SK-N-SH (cell line): ENCODE data around the gene EIPR1. TPM values are rescaled to one million over a fixed set of nuclear protein-coding genes. Genes with fewer than 3 reads are reported as not detected.

Experiments used
- CTCF ChIA-PET: fragments of 300-600, 350-600 bp; formaldehyde crosslinking; extraction: SDS; loops from one replicate; lab custom pipeline; 2021; lab: Yijun Ruan, JAX
- POLR2A ChIA-PET: fragments of 350-600 bp; sonication (Branson Sonifier 250); formaldehyde crosslinking; extraction: SDS; loops from one replicate; lab custom pipeline; 2020; ENCODE audit warnings: antibody characterized with exemption, inconsistent platforms; lab: Yijun Ruan, JAX
- DNase-seq: peaks from one replicate; pipeline ENCODE4 v3.0.0; 2012
- H2AFZ ChIP-seq: fragments of 200-600 bp; sonication (generic); 2 replicates; pipeline ENCODE4 v1.8.1; 2016; ENCODE audit warnings: antibody characterized with exemption, mild to moderate bottlenecking, low read depth
- H3F3A ChIP-seq: fragments of 200-600 bp; sonication (generic); replicated peaks from 2 replicates; pipeline ENCODE3; 2016; ENCODE audit warnings: antibody characterized with exemption, mild to moderate bottlenecking; ENCODE audit not compliant: insufficient read depth
- H3K27ac ChIP-seq, 2 experiments: fragments of 200-500 bp in 1 of 2; fragments of 200-600 bp in 1 of 2; sonication (Bioruptor generic) in 1 of 2; sonication (generic), shearing (Covaris generic) in 1 of 2; 2 replicates each; pipeline versions ENCODE4 v1.5.1 to v1.6.1; 2014 to 2016; ENCODE audit warnings: low read depth in 2 of 2, inconsistent platforms in 1 of 2, low read length in 1 of 2, mild to moderate bottlenecking in 1 of 2, mixed read lengths in 1 of 2
- H3K27me3 ChIP-seq: fragments of 200-600 bp; sonication (generic), shearing (Covaris generic); 2 replicates; pipeline ENCODE4 v1.6.1; 2016; ENCODE audit warnings: mixed run types; ENCODE audit not compliant: insufficient read depth
- H3K36me3 ChIP-seq, 2 experiments: fragments of 200-500 bp in 1 of 2; fragments of 200-600 bp in 1 of 2; sonication (Bioruptor generic) in 1 of 2; sonication (generic) in 1 of 2; replicated peaks in 1 of 2; 2 replicates each; pipeline versions ENCODE3 to v1.5.1; 2014 to 2016; ENCODE audit warnings: low read length in 1 of 2, mild to moderate bottlenecking in 1 of 2; ENCODE audit not compliant: insufficient read depth in 2 of 2, control insufficient read depth in 1 of 2
- H3K4me1 ChIP-seq, 2 experiments: fragments of 200-500 bp in 1 of 2; fragments of 200-600 bp in 1 of 2; sonication (Bioruptor generic) in 1 of 2; sonication (generic), shearing (Covaris generic) in 1 of 2; 2 replicates each; pipeline versions ENCODE4 v1.5.1 to v1.6.1; 2014 to 2016; ENCODE audit warnings: low read depth in 1 of 2, low read length in 1 of 2, mixed run types in 1 of 2; ENCODE audit not compliant: insufficient read depth in 2 of 2, control insufficient read depth in 1 of 2
- H3K4me2 ChIP-seq: fragments of 200-600 bp; sonication (generic), shearing (Covaris generic); 2 replicates; pipeline ENCODE4 v1.6.1; 2017; ENCODE audit warnings: mixed run types
- H3K4me3 ChIP-seq, 2 experiments: fragments of 200-500 bp in 1 of 2; fragments of 200-600 bp in 1 of 2; sonication (Bioruptor generic) in 1 of 2; sonication (generic), shearing (Covaris generic) in 1 of 2; 2 replicates each; pipeline versions ENCODE4 v1.5.1 to v1.8.1; 2014 to 2016; ENCODE audit warnings: low read depth in 2 of 2, inconsistent platforms in 1 of 2, low read length in 1 of 2, mild to moderate bottlenecking in 1 of 2, mixed read lengths in 1 of 2, moderate library complexity in 1 of 2
- H3K79me2 ChIP-seq: fragments of 200-600 bp; sonication (generic); 2 replicates; pipeline ENCODE4 v1.8.1; 2017; ENCODE audit warnings: mild to moderate bottlenecking; ENCODE audit not compliant: insufficient read depth
- H3K9ac ChIP-seq: fragments of 200-600 bp; sonication (generic); 2 replicates; pipeline ENCODE4 v1.6.1; 2017; ENCODE audit warnings: mixed run types
- H3K9me2 ChIP-seq: fragments of 200-600 bp; sonication (generic); 2 replicates; pipeline ENCODE4 v1.6.1; 2017; ENCODE audit warnings: mixed run types
- H3K9me3 ChIP-seq: fragments of 200-600 bp; sonication (generic); 2 replicates; pipeline ENCODE4 v1.6.1; 2017; ENCODE audit warnings: mixed run types, mild to moderate bottlenecking, moderate library complexity
- H4K20me1 ChIP-seq: fragments of 200-600 bp; sonication (generic); 2 replicates; pipeline ENCODE4 v1.6.1; 2017; ENCODE audit warnings: mild to moderate bottlenecking, mixed run types; ENCODE audit not compliant: insufficient read depth
- CTCF ChIP-seq: fragments of 200-600 bp; sonication (generic); IDR thresholded peaks from 2 replicates; pipeline ENCODE4 v1.6.1; 2017; ENCODE audit warnings: antibody characterized with exemption, mild to moderate bottlenecking, moderate library complexity
- EZH2phosphoT487 ChIP-seq: fragments of 200-600 bp; sonication (generic); IDR thresholded peaks from 2 replicates; pipeline ENCODE4 v1.6.1; 2017; ENCODE audit warnings: low read depth, mixed run types, mild to moderate bottlenecking, antibody characterized with exemption, moderate library complexity, borderline replicate concordance
- FOXJ3 ChIP-seq: sonication (generic); formaldehyde crosslinking; IDR thresholded peaks from 2 replicates; pipeline ENCODE4 v1.5.1; 2020; ENCODE audit warnings: mild to moderate bottlenecking, missing genetic modification reagents
- MXI1 ChIP-seq: IDR thresholded peaks from 2 replicates; pipeline ENCODE4 v1.6.1; 2012; ENCODE audit warnings: mild to moderate bottlenecking, low read depth, low read length, improper control_type of control experiment
- RCOR1 ChIP-seq: fragments of 150-350 bp; IDR thresholded peaks from 2 replicates; pipeline ENCODE4 v1.6.1; 2017; ENCODE audit warnings: antibody characterized with exemption, low read length
- RXRA ChIP-seq: IDR thresholded peaks from 2 replicates; pipeline ENCODE4 v1.4.0; 2012; ENCODE audit warnings: low read depth, mild to moderate bottlenecking, borderline replicate concordance
- SIN3A ChIP-seq: IDR thresholded peaks from 2 replicates; pipeline ENCODE4 v1.6.1; 2012; ENCODE audit warnings: low read depth, mild to moderate bottlenecking, low read length, moderate library complexity, borderline replicate concordance
- TAF1 ChIP-seq: IDR thresholded peaks from 2 replicates; pipeline ENCODE4 v1.6.1; 2012; ENCODE audit warnings: low read depth, mild to moderate bottlenecking, low read length, moderate library complexity, borderline replicate concordance
- WGBS: methylation state at CpG from one replicate; pipeline ENCODE4 v1.1.6; 2017; ENCODE audit warnings: low lambda C conversion rate; 5-methylcytosine and 5-hydroxymethylcytosine counted together
- polyA plus RNA-seq, 3 experiments: library from polyadenylated mRNA; depleted of rRNA; stranded (reverse); fragments of >200 nt; gene quantifications; 2 replicates each; pipeline ENCODE4 v1.2.3, GENCODE V29; 2012
- TF ChIP-seq, protein P1 (sequence below): fragments of 150-350 bp; IDR thresholded peaks from 2 replicates; pipeline ENCODE4 v1.6.1; 2016; ENCODE audit warnings: mild to moderate bottlenecking, low read depth, low read length
- TF ChIP-seq, protein P2 (sequence below): IDR thresholded peaks from 2 replicates; pipeline ENCODE4; 2012
- TF ChIP-seq, protein P3 (sequence below): fragments of 150-350 bp; IDR thresholded peaks from 2 replicates; pipeline ENCODE4 v1.6.1; 2017; ENCODE audit warnings: antibody characterized with exemption, low read length, low read depth, borderline replicate concordance

EIPR1 gene
- polyA plus RNA-seq, 1 of the 3 experiments (the other 2 are of a cell fraction), result 85.9 TPM

DNA sequence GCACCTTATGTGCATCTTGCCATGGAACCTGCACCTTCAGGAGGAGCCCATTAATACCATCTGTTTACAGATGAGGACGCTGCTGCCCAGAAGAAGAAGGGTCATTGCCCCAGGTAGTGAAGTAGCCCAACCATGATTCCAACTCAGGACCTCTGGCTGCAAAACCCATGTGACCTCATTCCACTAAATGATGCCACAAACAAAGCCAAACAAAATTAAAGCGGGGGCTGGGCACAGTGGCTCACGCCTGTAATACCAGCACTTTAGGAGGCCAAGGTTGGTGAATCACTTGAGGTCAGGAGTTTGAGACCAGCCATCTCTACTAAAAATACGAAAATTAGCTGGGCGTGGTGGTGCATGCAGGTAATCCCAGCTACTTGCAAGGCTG is 202.1 kb downstream of the EIPR1 start:
- no peak for TF ChIP-seq EZH2phosphoT487
- no peak for TF ChIP-seq RCOR1
- TF ChIP-seq, protein P1, sequence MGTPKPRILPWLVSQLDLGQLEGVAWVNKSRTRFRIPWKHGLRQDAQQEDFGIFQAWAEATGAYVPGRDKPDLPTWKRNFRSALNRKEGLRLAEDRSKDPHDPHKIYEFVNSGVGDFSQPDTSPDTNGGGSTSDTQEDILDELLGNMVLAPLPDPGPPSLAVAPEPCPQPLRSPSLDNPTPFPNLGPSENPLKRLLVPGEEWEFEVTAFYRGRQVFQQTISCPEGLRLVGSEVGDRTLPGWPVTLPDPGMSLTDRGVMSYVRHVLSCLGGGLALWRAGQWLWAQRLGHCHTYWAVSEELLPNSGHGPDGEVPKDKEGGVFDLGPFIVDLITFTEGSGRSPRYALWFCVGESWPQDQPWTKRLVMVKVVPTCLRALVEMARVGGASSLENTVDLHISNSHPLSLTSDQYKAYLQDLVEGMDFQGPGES, result no peak
- TF ChIP-seq, protein P2, sequence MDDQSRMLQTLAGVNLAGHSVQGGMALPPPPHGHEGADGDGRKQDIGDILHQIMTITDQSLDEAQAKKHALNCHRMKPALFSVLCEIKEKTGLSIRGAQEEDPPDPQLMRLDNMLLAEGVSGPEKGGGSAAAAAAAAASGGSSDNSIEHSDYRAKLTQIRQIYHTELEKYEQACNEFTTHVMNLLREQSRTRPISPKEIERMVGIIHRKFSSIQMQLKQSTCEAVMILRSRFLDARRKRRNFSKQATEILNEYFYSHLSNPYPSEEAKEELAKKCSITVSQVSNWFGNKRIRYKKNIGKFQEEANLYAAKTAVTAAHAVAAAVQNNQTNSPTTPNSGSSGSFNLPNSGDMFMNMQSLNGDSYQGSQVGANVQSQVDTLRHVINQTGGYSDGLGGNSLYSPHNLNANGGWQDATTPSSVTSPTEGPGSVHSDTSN, result no peak
- no peak for TF ChIP-seq RXRA
- TF ChIP-seq SIN3A, result no peak
- no peak for TF ChIP-seq FOXJ3
- TF ChIP-seq TAF1, result no peak
- TF ChIP-seq, protein P3, sequence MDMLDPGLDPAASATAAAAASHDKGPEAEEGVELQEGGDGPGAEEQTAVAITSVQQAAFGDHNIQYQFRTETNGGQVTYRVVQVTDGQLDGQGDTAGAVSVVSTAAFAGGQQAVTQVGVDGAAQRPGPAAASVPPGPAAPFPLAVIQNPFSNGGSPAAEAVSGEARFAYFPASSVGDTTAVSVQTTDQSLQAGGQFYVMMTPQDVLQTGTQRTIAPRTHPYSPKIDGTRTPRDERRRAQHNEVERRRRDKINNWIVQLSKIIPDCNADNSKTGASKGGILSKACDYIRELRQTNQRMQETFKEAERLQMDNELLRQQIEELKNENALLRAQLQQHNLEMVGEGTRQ, result no peak
- no peak for TF ChIP-seq MXI1
- TF ChIP-seq CTCF, result no peak
- CTCF ChIA-PET, result no interaction called here
- no peaks in the 10 kb centered on the region for H3K79me2 ChIP-seq

More for the DNA sequence above, 202.1 kb downstream of the EIPR1 start:
- Histone ChIP-seq H3K4me3 (no peak overlapping the region), H3K36me3 (peaks cover 0 to 38% of the 10 kb centered on the region in 2 experiments), H3K9me2 (no peaks in the 10 kb centered on the region), H3F3A (no peaks in the 10 kb centered on the region), H4K20me1 (no peaks in the 10 kb centered on the region), H3K4me1 (peaks cover 0 to 44% of the 10 kb centered on the region in 2 experiments; a peak in 1 of 4 replicates), H3K9ac (no peak overlapping the region), H3K9me3 (no peaks in the 10 kb centered on the region), H2AFZ (no peak overlapping the region), H3K4me2 (no peak overlapping the region), H3K27ac (no peak overlapping the region), H3K27me3 (no peaks in the 10 kb centered on the region)
- DNase-seq, result no peak
- POLR2A ChIA-PET, result no interaction called here
- 98% methylated on average over 5 of the region's 5 CpGs for WGBS
